GM12878 (cell line): ENCODE measurements around the gene TOPBP1. TPM values are rescaled to one million over a fixed set of nuclear protein-coding genes. Genes with fewer than 3 reads are reported as not detected.

ENCODE experiments used
- CBFB ChIP-seq: IDR thresholded peaks from 2 replicates; pipeline ENCODE4 v1.6.1; 2016; ENCODE audit warnings: antibody characterized with exemption, low read depth
- CBX5 ChIP-seq: sonication (generic); IDR thresholded peaks from 2 replicates; pipeline ENCODE4 v1.6.1; 2016; ENCODE audit warnings: low read depth, moderate library complexity, mild to moderate bottlenecking, inconsistent platforms
- CHD4 ChIP-seq: fragments of 200-600 bp; sonication (generic); IDR thresholded peaks from 2 replicates; pipeline ENCODE4 v1.6.1; 2016; ENCODE audit warnings: mild to moderate bottlenecking
- E4F1 ChIP-seq: fragments of 450-650 bp; IDR thresholded peaks from 2 replicates; pipeline ENCODE4 v1.6.1; 2018; ENCODE audit warnings: borderline replicate concordance, mild to moderate bottlenecking; ENCODE audit not compliant: partially characterized antibody
- ETV6 ChIP-seq, 2 experiments: fragments of 450-650 bp in 1 of 2; IDR thresholded peaks in 1 of 2; conservative IDR thresholded peaks in 1 of 2; 2 replicates each; pipeline ENCODE4 v1.6.1; 2014; ENCODE audit warnings: antibody characterized with exemption in 1 of 2, borderline replicate concordance in 1 of 2, low read depth in 1 of 2, mild to moderate bottlenecking in 1 of 2, moderate library complexity in 1 of 2
- FOXM1 ChIP-seq: IDR thresholded peaks from 2 replicates; pipeline ENCODE4 v1.6.1; 2012; ENCODE audit warnings: low read depth, mild to moderate bottlenecking, inconsistent platforms, low read length, moderate library complexity
- MTA3 ChIP-seq: IDR thresholded peaks from 2 replicates; pipeline ENCODE4 v1.6.1; 2012; ENCODE audit warnings: low read length, inconsistent platforms, borderline replicate concordance
- REST ChIP-seq: IDR thresholded peaks from 2 replicates; pipeline ENCODE4 v1.6.1; 2012; ENCODE audit warnings: mild to moderate bottlenecking, low read depth, low read length
- SMARCA5 ChIP-seq: fragments of 450-650 bp; IDR thresholded peaks from 2 replicates; pipeline ENCODE4 v1.6.1; 2017; ENCODE audit warnings: mild to moderate bottlenecking
- SMC3 ChIP-seq: IDR thresholded peaks from 2 replicates; pipeline ENCODE4 v1.6.1; 2011; ENCODE audit warnings: low read length, improper control_type of control experiment, borderline replicate concordance
- WRNIP1 ChIP-seq: IDR thresholded peaks from 2 replicates; pipeline ENCODE4 v1.6.1; 2011; ENCODE audit warnings: low read depth, low read length, improper control_type of control experiment, borderline replicate concordance
- YY1 ChIP-seq: IDR thresholded peaks from 2 replicates; pipeline ENCODE4 v1.6.1; 2011; ENCODE audit warnings: low read depth, mild to moderate bottlenecking, low read length
- ZSCAN29 ChIP-seq: fragments of 450-650 bp; IDR thresholded peaks from 2 replicates; pipeline ENCODE4 v1.6.1; 2017; ENCODE audit warnings: mild to moderate bottlenecking, moderate library complexity
- polyA plus RNA-seq, 11 experiments: library from polyadenylated mRNA; depleted of rRNA in 4 of 11; unstranded in 6 of 11; stranded (reverse) in 5 of 11; fragments of >200 nt; fragmentation: Nextera tagmentation in 4 of 11; fragmentation: Illumina TruSeq in 1 of 11; extraction: Ambion mirVana in 4 of 11; extraction: Trizol in 1 of 11; gene quantifications; 1 replicate in 1 of 11; 2 replicates in 10 of 11; pipeline versions ENCODE4 v1.2.1 to v1.2.3, GENCODE V29; 2011 to 2016; ENCODE audit warnings: inconsistent platforms in 2 of 11, missing spikeins in 2 of 11, low read depth in 1 of 11
- total RNA-seq, 4 experiments: library from RNA; depleted of rRNA in 3 of 4; stranded (reverse); fragments of >200 nt in 3 of 4; fragmentation: Illumina TruSeq in 1 of 4; extraction: Trizol in 1 of 4; gene quantifications; 2 replicates each; pipeline versions ENCODE4 v1.2.1 to v1.2.3, GENCODE V29; 2013 to 2021
- TF ChIP-seq, protein P1 (sequence below): fragments of 450-650 bp; IDR thresholded peaks from 2 replicates; pipeline ENCODE4 v1.6.1; 2017; ENCODE audit warnings: antibody characterized with exemption, mild to moderate bottlenecking, moderate library complexity

The TOPBP1 gene
- total and polyA plus RNA-seq, 10 of the 15 experiments (the other 5 are each of a cell fraction or from before 2014, with no cell fraction given): 18.3 to 99.3 (median 61.5) TPM

DNA sequence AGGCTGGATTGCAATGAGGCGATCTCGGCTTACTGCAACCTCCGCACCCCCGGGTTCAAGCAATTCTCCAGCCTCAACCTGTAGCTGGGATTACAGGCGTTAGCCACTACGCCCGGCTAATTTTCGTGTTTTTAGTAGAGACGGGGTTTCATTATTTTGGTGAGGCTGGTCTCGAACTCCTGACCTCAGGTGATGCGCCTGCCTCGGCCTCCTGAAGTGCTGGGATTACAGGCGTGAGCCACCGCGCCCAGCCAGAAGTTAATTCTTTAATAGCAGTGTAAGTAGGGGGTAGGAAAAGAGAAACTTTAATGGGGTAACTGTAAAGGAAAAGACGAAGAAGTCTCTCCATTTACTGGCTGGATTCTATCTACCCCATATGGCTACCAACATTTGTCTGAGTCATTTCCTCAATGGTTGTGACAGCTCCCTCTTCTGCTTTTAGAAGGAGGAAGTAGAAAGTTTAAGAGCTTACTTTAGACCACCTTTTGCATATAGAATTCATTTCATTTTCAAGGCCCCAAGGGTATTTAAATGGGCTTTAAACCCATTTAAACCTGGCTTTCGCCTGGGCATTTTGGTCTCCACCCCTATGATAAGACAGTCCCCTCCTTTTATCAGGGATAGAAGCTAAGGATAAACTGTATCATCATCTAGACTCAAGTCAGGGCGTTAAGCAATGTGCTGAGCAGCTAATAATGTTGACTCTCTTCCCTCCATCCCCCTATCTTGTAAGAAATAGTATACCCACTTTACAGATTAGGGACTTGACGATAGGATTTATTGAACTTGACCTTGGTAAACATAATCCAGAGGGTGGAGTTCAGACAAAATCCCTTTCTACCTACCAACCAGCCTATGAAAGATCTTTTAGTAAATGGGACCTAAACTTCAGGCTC, 89.3 kb downstream of the TOPBP1 start (continued):
- TF ChIP-seq, protein P1, sequence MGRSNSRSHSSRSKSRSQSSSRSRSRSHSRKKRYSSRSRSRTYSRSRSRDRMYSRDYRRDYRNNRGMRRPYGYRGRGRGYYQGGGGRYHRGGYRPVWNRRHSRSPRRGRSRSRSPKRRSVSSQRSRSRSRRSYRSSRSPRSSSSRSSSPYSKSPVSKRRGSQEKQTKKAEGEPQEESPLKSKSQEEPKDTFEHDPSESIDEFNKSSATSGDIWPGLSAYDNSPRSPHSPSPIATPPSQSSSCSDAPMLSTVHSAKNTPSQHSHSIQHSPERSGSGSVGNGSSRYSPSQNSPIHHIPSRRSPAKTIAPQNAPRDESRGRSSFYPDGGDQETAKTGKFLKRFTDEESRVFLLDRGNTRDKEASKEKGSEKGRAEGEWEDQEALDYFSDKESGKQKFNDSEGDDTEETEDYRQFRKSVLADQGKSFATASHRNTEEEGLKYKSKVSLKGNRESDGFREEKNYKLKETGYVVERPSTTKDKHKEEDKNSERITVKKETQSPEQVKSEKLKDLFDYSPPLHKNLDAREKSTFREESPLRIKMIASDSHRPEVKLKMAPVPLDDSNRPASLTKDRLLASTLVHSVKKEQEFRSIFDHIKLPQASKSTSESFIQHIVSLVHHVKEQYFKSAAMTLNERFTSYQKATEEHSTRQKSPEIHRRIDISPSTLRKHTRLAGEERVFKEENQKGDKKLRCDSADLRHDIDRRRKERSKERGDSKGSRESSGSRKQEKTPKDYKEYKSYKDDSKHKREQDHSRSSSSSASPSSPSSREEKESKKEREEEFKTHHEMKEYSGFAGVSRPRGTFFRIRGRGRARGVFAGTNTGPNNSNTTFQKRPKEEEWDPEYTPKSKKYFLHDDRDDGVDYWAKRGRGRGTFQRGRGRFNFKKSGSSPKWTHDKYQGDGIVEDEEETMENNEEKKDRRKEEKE: no peak
- peak; percentile 89 for TF ChIP-seq CHD4
- no peak for TF ChIP-seq WRNIP1
- peak; percentile 62; the same call in 1 of the 2 replicates for TF ChIP-seq SMARCA5
- TF ChIP-seq FOXM1: peak; percentile 39; the same call in 1 of the 2 replicates
- TF ChIP-seq YY1: peak; percentile 52; the same call in 1 of the 2 replicates
- 0 out of 2 replicates have a peak, but pooled peaks have one; percentile 2 for TF ChIP-seq CBX5
- 0 out of 2 replicates have a peak, but pooled peaks have one; percentile 47 for TF ChIP-seq CBFB
- TF ChIP-seq SMC3: 0 out of 2 replicates have a peak, but pooled peaks have one; percentile 13
- no peak for TF ChIP-seq ZSCAN29
- peak in 1 of 2 experiments; percentile 83; a peak in 2 of 4 replicates for TF ChIP-seq ETV6 (conservative IDR thresholded peaks at IDR 0.05 in 1 of 2, IDR thresholded peaks at IDR 0.05 in 1 of 2; ENCODE audit: borderline replicate concordance in 1 of 2, low read depth in 1 of 2)
- peak; percentile 85 for TF ChIP-seq MTA3
- no peak for TF ChIP-seq REST
- no peak for TF ChIP-seq E4F1
